ENCODE data around the gene MAX.

MAX gene

DNA sequence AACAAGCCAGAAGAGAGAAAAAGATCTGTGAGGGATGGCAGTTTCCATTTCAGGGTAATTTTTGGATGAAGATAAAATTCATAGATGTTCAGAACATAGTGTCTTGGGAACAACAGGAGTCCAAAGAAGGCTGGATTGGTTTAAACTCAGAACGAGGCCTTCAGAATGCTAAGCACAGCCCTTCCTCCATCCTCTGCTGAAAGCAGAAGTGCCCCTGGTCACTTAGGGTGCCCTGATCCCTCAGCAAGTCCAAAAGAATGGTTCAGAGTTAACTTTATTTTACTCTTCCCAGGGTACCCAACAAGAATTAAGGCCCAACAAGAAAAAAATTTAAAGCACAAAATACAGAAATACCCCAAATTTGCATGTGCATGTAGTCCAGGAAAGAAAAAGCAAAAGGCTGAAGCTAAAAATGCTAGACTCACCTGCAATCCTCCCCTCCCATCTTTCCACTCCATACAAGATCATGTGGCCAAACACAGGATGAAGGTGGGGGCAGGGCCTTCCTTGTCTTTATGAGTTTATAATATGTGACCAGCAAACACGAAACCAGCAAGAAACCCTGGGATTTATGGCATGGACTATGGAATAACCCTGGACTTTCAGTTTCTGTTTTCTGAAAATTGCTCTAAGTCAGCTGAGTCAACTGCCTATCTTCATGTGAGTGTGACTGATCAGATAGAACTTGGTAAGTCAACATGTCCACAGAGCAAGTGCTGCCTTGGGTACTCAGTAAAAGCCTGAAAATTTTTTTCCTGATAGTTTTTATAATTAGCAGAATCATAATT lies 21.2 kb downstream of the MAX start:
- Histone ChIP-seq H3K4ac (ENCODE audit: low read depth, low read length) (no peak overlapping the region), H3K4me1 (ENCODE audit: control insufficient read depth in 1 of 2, insufficient read depth in 2 of 2, low read length in 2 of 2) (no peaks in the 10 kb centered on the region), H3K18ac (ENCODE audit: low read length) (no peak overlapping the region), H2AK5ac (ENCODE audit: low read length) (no peak overlapping the region), H3K27me3 (ENCODE audit: insufficient read depth, low read length) (no peaks in the 10 kb centered on the region), H3K4me2 (ENCODE audit: low read length) (no peak overlapping the region), H3K9me3 (ENCODE audit: insufficient read depth, low read depth, low read length) (no peaks in the 10 kb centered on the region), H3K9ac (ENCODE audit: low read length) (no peak overlapping the region), H3K23ac (ENCODE audit: low read length) (no peak overlapping the region), H3K27ac (ENCODE audit: low read depth, low read length) (no peak overlapping the region), H3K79me2 (ENCODE audit: control insufficient read depth, insufficient read depth, low read length, poor library complexity) (no peaks in the 10 kb centered on the region), H4K12ac (ENCODE audit: low read depth, low read length) (no peak overlapping the region), H3K36me3 (ENCODE audit: control insufficient read depth in 1 of 2, insufficient read depth in 2 of 2, low read length in 2 of 2) (peaks cover 36 to 45% of the 10 kb centered on the region in 2 experiments), H3K14ac (ENCODE audit: low read length) (no peak overlapping the region), H3K4me3 (ENCODE audit: low read depth, low read length) (no peak overlapping the region), H4K8ac (ENCODE audit: low read depth, low read length) (no peak overlapping the region), H3K79me1 (ENCODE audit: low read length) (no peaks in the 10 kb centered on the region), H2BK12ac (ENCODE audit: low read length) (no peak overlapping the region), H4K91ac (ENCODE audit: low read depth, low read length) (no peak overlapping the region), H2AFZ (ENCODE audit: insufficient read depth, low read length, poor library complexity) (no peak overlapping the region), H2BK5ac (ENCODE audit: low read depth, low read length, poor library complexity) (no peak overlapping the region), H2BK120ac (ENCODE audit: insufficient read depth, low read length, poor library complexity) (no peak overlapping the region)
- no peak for DNase-seq
- whole genome bisulfite sequencing (ENCODE audit: extremely low coverage, insufficient coverage, insufficient read length), result no CpG with 5 or more reads among the region's 2 CpGs

DNA sequence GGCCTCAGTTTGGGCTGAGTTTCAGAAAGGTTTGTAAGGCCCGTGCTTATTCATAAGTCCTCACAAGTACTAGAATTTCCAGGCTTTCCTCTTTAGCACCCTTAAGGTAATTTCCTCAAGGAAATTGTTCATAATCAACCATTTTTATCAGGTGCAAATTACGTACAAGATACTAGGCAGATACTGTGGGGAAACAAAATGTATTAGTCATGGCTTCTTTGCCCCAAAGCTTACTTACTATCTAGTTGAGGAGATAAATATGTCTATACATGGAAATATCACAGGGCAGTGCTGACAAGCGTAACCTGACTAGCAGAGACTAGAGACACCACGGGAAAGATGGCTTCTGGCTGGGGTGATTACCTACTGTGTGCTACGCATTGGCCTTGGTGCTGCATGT lies 22.5 kb downstream of the MAX start:
- Histone ChIP-seq H2BK120ac (ENCODE audit: insufficient read depth, low read length, poor library complexity) (no peak overlapping the region), H4K91ac (ENCODE audit: low read depth, low read length) (no peak overlapping the region), H3K27me3 (ENCODE audit: insufficient read depth, low read length) (no peaks in the 10 kb centered on the region), H3K79me1 (ENCODE audit: low read length) (no peaks in the 10 kb centered on the region), H3K14ac (ENCODE audit: low read length) (no peak overlapping the region), H2BK5ac (ENCODE audit: low read depth, low read length, poor library complexity) (no peak overlapping the region), H3K27ac (ENCODE audit: low read depth, low read length) (no peak overlapping the region), H3K9ac (ENCODE audit: low read length) (no peak overlapping the region), H4K12ac (ENCODE audit: low read depth, low read length) (no peak overlapping the region), H3K79me2 (ENCODE audit: control insufficient read depth, insufficient read depth, low read length, poor library complexity) (no peaks in the 10 kb centered on the region), H3K4me3 (ENCODE audit: low read depth, low read length) (no peak overlapping the region), H2AK5ac (ENCODE audit: low read length) (no peak overlapping the region), H3K4me2 (ENCODE audit: low read length) (no peak overlapping the region), H2BK12ac (ENCODE audit: low read length) (no peak overlapping the region), H2AFZ (ENCODE audit: insufficient read depth, low read length, poor library complexity) (no peak overlapping the region), H4K8ac (ENCODE audit: low read depth, low read length) (no peak overlapping the region), H3K9me3 (ENCODE audit: insufficient read depth, low read depth, low read length) (no peaks in the 10 kb centered on the region), H3K18ac (ENCODE audit: low read length) (no peak overlapping the region), H3K4ac (ENCODE audit: low read depth, low read length) (no peak overlapping the region), H3K36me3 (ENCODE audit: control insufficient read depth in 1 of 2, insufficient read depth in 2 of 2, low read length in 2 of 2) (peaks cover 38 to 47% of the 10 kb centered on the region in 2 experiments), H3K23ac (ENCODE audit: low read length) (no peak overlapping the region), H3K4me1 (ENCODE audit: control insufficient read depth in 1 of 2, insufficient read depth in 2 of 2, low read length in 2 of 2) (no peaks in the 10 kb centered on the region)
- no CpG with 5 or more reads among the region's 5 CpGs for WGBS (ENCODE audit: extremely low coverage, insufficient coverage, insufficient read length)
- no peak for DNase-seq

DNA sequence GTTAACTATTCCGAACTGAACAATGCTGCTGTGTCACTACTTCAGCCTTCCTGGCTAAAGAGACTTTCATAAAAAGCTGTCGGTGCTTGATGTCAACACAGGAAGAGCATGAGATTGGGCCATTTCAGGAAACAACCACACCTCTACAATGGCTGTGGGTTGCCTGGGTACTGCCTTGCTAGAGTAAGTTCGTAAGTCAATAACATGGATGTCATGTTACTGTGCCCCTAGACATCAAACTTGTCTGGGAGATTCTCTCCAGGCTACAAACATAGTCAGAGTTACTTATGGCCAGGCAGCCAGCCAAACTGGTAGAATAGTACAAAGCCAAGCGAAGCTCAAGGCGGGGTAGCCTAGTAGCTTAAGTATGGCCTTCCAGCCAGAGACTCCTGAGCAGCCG lies 23.1 kb downstream of the MAX start:
- Histone ChIP-seq H3K27ac (ENCODE audit: low read depth, low read length) (no peak overlapping the region), H2AK5ac (ENCODE audit: low read length) (no peak overlapping the region), H3K4me1 (ENCODE audit: control insufficient read depth in 1 of 2, insufficient read depth in 2 of 2, low read length in 2 of 2) (no peaks in the 10 kb centered on the region), H4K91ac (ENCODE audit: low read depth, low read length) (no peak overlapping the region), H3K4me2 (ENCODE audit: low read length) (no peak overlapping the region), H2BK120ac (ENCODE audit: insufficient read depth, low read length, poor library complexity) (no peak overlapping the region), H3K4me3 (ENCODE audit: low read depth, low read length) (no peak overlapping the region), H3K14ac (ENCODE audit: low read length) (no peak overlapping the region), H2BK5ac (ENCODE audit: low read depth, low read length, poor library complexity) (no peak overlapping the region), H2AFZ (ENCODE audit: insufficient read depth, low read length, poor library complexity) (no peak overlapping the region), H3K18ac (ENCODE audit: low read length) (no peak overlapping the region), H3K36me3 (ENCODE audit: control insufficient read depth in 1 of 2, insufficient read depth in 2 of 2, low read length in 2 of 2) (peaks cover 41 to 47% of the 10 kb centered on the region in 2 experiments), H3K9ac (ENCODE audit: low read length) (no peak overlapping the region), H3K79me2 (ENCODE audit: control insufficient read depth, insufficient read depth, low read length, poor library complexity) (no peaks in the 10 kb centered on the region), H4K12ac (ENCODE audit: low read depth, low read length) (no peak overlapping the region), H3K9me3 (ENCODE audit: insufficient read depth, low read depth, low read length) (no peaks in the 10 kb centered on the region), H3K79me1 (ENCODE audit: low read length) (no peaks in the 10 kb centered on the region), H3K23ac (ENCODE audit: low read length) (no peak overlapping the region), H3K4ac (ENCODE audit: low read depth, low read length) (no peak overlapping the region), H3K27me3 (ENCODE audit: insufficient read depth, low read length) (no peaks in the 10 kb centered on the region), H4K8ac (ENCODE audit: low read depth, low read length) (no peak overlapping the region), H2BK12ac (ENCODE audit: low read length) (no peak overlapping the region)
- DNase-seq, result no peak
- no CpG with 5 or more reads among the region's 6 CpGs for WGBS (ENCODE audit: extremely low coverage, insufficient coverage, insufficient read length)

DNA sequence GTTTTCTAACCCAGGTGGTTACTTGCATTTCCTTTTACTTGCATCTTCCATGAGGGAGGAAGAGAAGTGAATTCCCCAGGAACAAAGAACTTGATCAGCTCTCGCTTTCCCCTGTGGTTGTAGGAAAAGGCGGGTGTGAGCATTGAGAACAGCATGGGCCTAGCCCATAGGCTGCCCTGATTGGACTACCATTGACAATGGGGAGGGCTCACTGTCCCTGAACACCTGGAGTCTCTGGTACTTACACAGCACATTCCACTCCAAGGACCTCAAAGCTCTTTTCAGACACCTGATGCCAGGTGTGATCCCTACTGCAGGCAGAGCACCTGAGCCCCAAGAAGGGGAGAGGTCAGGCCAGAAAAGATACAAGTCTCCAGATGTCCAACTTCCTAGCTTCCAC lies 25.0 kb downstream of the MAX start:
- Histone ChIP-seq H3K4me1 (ENCODE audit: control insufficient read depth in 1 of 2, insufficient read depth in 2 of 2, low read length in 2 of 2) (no peaks in the 10 kb centered on the region), H2BK5ac (ENCODE audit: low read depth, low read length, poor library complexity) (no peak overlapping the region)
- DNase-seq, result no peak

More for the DNA sequence above, 25.0 kb downstream of the MAX start:
- Histone ChIP-seq H4K8ac (ENCODE audit: low read depth, low read length) (no peak overlapping the region), H3K4me2 (ENCODE audit: low read length) (no peak overlapping the region), H3K18ac (ENCODE audit: low read length) (no peak overlapping the region), H3K79me1 (ENCODE audit: low read length) (no peaks in the 10 kb centered on the region), H3K23ac (ENCODE audit: low read length) (no peak overlapping the region), H4K91ac (ENCODE audit: low read depth, low read length) (no peak overlapping the region), H3K4me3 (ENCODE audit: low read depth, low read length) (no peak overlapping the region), H4K12ac (ENCODE audit: low read depth, low read length) (no peak overlapping the region), H3K9me3 (ENCODE audit: insufficient read depth, low read depth, low read length) (no peaks in the 10 kb centered on the region), H3K14ac (ENCODE audit: low read length) (no peak overlapping the region), H3K9ac (ENCODE audit: low read length) (no peak overlapping the region), H2BK120ac (ENCODE audit: insufficient read depth, low read length, poor library complexity) (no peak overlapping the region), H3K27me3 (ENCODE audit: insufficient read depth, low read length) (no peaks in the 10 kb centered on the region), H3K79me2 (ENCODE audit: control insufficient read depth, insufficient read depth, low read length, poor library complexity) (peaks cover under 1% of the 10 kb centered on the region), H2AFZ (ENCODE audit: insufficient read depth, low read length, poor library complexity) (no peak overlapping the region), H3K4ac (ENCODE audit: low read depth, low read length) (no peak overlapping the region), H2AK5ac (ENCODE audit: low read length) (no peak overlapping the region), H3K36me3 (ENCODE audit: control insufficient read depth in 1 of 2, insufficient read depth in 2 of 2, low read length in 2 of 2) (peaks cover 40 to 43% of the 10 kb centered on the region in 2 experiments), H2BK12ac (ENCODE audit: low read length) (no peak overlapping the region), H3K27ac (ENCODE audit: low read depth, low read length) (no peak overlapping the region)
- no CpG with 5 or more reads among the region's 2 CpGs for WGBS (ENCODE audit: extremely low coverage, insufficient coverage, insufficient read length)

Data from trophoblast cell (in vitro differentiated cells and primary cell).